KOPT-K1 (cell line): ENCODE data around the gene PRDM16.

Experiments used
- H3K27ac ChIP-seq: fragments of 200-600 bp; sonication (generic); 2 replicates; pipeline ENCODE4 v1.5.1; 2016; ENCODE audit warnings: antibody characterized with exemption, mild to moderate bottlenecking, low read depth, low read length; ENCODE audit not compliant: poor library complexity, severe bottlenecking
- H3K36me3 ChIP-seq: fragments of 200-600 bp; sonication (generic); 2 replicates; pipeline ENCODE4 v1.5.1; 2017; ENCODE audit warnings: antibody characterized with exemption, mild to moderate bottlenecking, low read length, moderate library complexity; ENCODE audit not compliant: insufficient read depth
- H3K9me3 ChIP-seq: fragments of 200-600 bp; sonication (generic); 2 replicates; pipeline ENCODE4 v1.5.1; 2017; ENCODE audit warnings: antibody characterized with exemption, low read length, mild to moderate bottlenecking; ENCODE audit not compliant: insufficient read depth, poor library complexity, severe bottlenecking

The PRDM16 gene

DNA sequence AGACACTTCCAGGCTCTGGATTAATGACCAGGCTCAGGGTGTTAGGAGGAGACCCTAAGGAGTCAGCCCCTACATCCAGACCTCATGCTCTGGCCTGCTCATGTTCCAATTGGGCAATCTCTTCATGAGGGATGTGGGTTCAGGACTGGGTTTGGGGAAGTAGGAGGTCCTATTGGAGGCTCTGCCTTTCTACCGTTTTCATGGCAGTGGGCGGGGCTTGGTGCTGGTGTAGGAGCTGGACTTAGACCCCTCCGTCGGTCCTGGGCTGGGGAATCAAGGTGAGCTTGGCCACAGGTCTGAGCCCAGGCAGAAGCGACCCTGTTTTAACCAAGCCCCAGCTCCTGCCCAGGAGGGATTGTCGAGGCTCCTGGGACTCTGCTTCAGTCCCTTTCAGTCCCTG is 123.4 kb downstream of the PRDM16 start:
- Histone ChIP-seq H3K9me3 (no peaks in the 10 kb centered on the region), H3K27ac (no peak overlapping the region), H3K36me3 (no peaks in the 10 kb centered on the region)

- Histone ChIP-seq H3K36me3 (no peaks in the 10 kb centered on the region), H3K27ac (no peak overlapping the region), H3K9me3 (no peaks in the 10 kb centered on the region)
These were observed 123.8 kb downstream of the PRDM16 start for GRCh38 chr1:3192825-3193224.

GRCh38 chr1:3193811-3194210 is 124.8 kb downstream of the PRDM16 start:
- H3K9me3 ChIP-seq, result no peaks in the 10 kb centered on the region
- H3K27ac ChIP-seq, result no peak overlapping the region

GRCh38 chr1:3194760-3195479 is 125.9 kb downstream of the PRDM16 start:
- Histone ChIP-seq H3K27ac (no peak overlapping the region), H3K9me3 (no peaks in the 10 kb centered on the region), H3K36me3 (no peaks in the 10 kb centered on the region)

More at GRCh38 chr1:3193811-3194210, 124.8 kb downstream of the PRDM16 start:
- H3K36me3 ChIP-seq, result no peaks in the 10 kb centered on the region

- Histone ChIP-seq H3K27ac (no peak overlapping the region), H3K36me3 (no peaks in the 10 kb centered on the region), H3K9me3 (no peaks in the 10 kb centered on the region)
These were observed 126.4 kb downstream of the PRDM16 start for GRCh38 chr1:3195480-3195815.

DNA sequence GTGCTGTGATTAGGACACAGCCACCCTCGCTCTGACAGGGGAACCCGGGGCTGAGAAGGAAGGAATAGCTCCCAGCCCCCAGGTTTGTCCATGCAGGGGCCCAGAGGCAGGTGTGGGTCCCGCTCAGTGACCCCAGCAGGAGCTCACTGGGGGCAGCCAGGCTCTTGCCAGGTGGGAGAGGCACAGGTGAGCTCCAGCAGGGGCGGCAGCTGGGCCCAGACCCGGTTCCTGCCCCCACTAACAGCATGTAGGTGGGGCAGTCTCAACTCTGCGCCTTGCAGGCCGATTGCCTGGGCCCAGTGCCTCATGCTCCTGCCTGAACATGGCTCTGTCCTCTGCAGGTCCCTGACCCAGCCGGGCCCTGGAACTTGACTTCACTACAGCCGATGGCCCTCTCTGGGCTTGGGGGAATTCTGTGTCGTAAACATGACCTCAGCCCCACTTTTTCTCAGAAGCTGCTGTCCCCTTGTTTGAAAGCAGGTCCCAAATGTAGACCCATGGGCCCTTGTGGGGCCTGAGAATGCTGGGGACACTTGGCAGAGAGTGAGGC is 127.0 kb downstream of the PRDM16 start:
- Histone ChIP-seq H3K9me3 (no peaks in the 10 kb centered on the region), H3K27ac (no peak overlapping the region), H3K36me3 (no peaks in the 10 kb centered on the region)

DNA sequence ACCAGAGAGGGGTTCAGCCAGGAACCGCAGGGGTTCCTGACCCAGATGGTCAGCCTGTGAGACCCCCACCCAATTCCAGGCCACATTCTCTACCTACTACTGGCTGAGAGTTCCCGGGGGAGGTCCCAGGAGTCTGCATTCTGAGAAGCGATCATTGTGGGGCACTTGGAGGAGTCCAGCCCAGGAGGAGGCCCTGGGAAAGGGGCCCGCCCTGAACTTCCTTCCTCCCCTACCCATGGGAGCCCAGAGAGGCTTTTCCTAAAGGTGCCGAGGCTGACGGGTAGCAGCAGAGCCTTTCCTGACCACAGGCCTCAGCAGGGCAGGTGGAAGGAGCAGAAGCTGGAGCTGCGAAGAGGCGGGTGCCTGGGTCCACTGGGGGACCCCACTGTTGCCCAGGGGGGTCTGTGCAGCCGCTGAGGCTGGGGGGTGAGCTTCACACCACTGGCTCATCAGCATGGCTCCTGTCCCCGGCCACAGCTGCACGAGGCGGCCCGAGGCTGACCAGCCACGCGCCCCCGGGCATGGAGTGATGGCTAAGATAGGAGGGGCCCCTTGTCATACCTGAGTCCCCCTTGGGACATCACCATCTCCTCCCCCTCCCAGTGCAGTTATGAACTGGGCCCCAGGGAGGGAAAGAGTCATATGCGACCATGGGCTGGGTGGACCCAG is 127.7 kb downstream of the PRDM16 start:
- H3K27ac ChIP-seq, result no peak overlapping the region
- H3K36me3 ChIP-seq, result no peaks in the 10 kb centered on the region
- no peaks in the 10 kb centered on the region for H3K9me3 ChIP-seq

- H3K36me3 ChIP-seq, result no peaks in the 10 kb centered on the region
- no peaks in the 10 kb centered on the region for H3K9me3 ChIP-seq
- H3K27ac ChIP-seq, result no peak overlapping the region
These were observed 128.8 kb downstream of the PRDM16 start for GRCh38 chr1:3197781-3198316.

- no peaks in the 10 kb centered on the region for H3K36me3 ChIP-seq
- no peaks in the 10 kb centered on the region for H3K9me3 ChIP-seq
- no peak overlapping the region for H3K27ac ChIP-seq
These were observed 129.6 kb downstream of the PRDM16 start for GRCh38 chr1:3198371-3199271.

GRCh38 chr1:3204725-3205124 is 135.7 kb downstream of the PRDM16 start:
- Histone ChIP-seq H3K9me3 (no peaks in the 10 kb centered on the region), H3K27ac (no peak overlapping the region), H3K36me3 (no peaks in the 10 kb centered on the region)

DNA sequence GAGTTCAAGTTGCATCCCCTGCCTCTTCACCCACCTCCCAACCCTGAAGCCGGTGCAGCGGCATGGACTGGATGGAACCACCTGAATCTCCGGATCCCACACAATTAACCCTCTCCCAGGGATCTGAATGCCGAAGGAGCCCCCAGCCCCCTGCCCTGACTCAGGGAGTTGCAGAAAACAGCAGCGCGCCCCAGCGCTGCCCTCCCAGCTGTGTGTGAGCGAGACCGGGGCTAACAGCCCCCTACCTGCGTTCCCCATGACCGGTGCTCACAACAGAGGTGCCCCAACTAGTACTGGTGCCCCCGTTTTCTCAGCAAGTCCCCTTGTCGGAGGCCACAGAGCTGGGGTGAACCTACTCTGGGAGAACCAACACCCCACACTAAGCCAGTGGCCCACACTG is 136.8 kb downstream of the PRDM16 start:
- H3K36me3 ChIP-seq, result no peaks in the 10 kb centered on the region
- no peak overlapping the region for H3K27ac ChIP-seq
- no peaks in the 10 kb centered on the region for H3K9me3 ChIP-seq

DNA sequence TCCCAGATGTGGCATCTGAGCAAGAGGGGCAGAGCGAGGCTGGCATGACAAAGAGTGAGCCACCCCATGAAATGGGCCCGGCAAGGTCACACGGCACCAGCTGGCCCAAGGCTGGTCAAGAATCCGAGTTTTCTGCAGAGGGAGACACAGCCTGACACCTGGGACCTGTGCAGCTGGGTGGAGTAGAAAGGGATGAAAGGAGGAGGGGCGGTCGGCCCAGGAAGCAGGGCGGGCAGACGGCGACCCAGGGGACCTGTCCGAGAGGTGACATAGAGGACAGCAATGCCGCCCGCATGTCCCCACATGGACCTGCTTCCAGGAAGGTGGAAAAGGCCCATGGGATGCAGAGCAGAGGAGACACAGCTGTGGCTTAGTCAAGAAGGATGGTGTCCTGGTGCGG is 137.7 kb downstream of the PRDM16 start:
- Histone ChIP-seq H3K36me3 (no peaks in the 10 kb centered on the region), H3K9me3 (no peaks in the 10 kb centered on the region), H3K27ac (no peak overlapping the region)

GRCh38 chr1:3207217-3207848 is 138.3 kb downstream of the PRDM16 start:
- Histone ChIP-seq H3K36me3 (no peaks in the 10 kb centered on the region), H3K9me3 (no peaks in the 10 kb centered on the region), H3K27ac (no peak overlapping the region)

- H3K36me3 ChIP-seq, result no peaks in the 10 kb centered on the region
- H3K27ac ChIP-seq, result no peak overlapping the region
- H3K9me3 ChIP-seq, result no peaks in the 10 kb centered on the region
These were observed 139.8 kb downstream of the PRDM16 start for GRCh38 chr1:3208819-3209200.
